Measurements from ENCODE around the gene PLSCR5.

The PLSCR5 gene, protein sequence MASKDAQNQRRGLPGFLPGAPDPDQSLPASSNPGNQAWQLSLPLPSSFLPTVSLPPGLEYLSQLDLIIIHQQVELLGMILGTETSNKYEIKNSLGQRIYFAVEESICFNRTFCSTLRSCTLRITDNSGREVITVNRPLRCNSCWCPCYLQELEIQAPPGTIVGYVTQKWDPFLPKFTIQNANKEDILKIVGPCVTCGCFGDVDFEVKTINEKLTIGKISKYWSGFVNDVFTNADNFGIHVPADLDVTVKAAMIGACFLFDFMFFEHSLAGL

DNA sequence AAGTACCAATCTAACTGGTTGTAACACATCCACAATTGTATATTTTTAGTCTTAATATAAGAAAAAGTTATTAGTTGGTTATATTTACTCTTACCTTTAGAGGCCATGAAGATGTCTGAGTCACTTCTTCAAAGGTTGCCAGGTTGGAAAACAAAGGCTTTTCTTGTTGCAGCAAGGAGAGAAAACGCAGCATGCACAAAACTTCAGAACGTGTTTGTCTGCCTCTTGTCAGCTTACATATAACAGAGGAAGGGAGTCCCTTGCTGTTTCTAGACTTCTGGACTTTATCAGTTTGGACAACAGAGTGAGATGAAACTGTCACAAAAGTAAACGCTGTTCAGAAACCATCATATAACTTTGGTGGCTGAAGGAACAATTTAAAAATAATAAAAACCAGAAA is at the start of gene PLSCR5:
Gene PLSCR5 (minus strand): TSS at position 241 of the 400 bp plus-strand sequence. CDS start 134 bp downstream, at position 107.
- no peak for DNase-seq (ENCODE audit: low spot score)

DNA sequence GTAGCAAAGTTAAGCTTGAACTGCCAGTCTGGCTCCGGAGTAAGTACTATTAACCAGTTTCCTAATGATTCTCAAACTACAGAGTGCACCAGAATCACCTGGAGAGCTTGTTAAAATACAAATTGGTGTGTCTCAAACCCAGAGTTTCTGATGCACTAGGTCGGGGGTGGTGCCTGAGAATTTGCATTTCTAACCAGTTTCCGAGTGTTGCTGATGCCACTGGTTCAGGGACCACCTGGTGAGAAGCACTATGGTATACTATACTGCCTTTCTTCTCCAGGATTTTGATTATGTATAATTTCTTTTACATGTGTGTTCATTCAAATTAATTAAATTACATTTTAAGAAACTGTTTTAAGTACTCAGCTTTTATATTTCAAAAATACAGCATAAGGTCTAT is 48.8 kb upstream of the PLSCR5 start:
- no peak for DNase-seq (ENCODE audit: low spot score)

DNA sequence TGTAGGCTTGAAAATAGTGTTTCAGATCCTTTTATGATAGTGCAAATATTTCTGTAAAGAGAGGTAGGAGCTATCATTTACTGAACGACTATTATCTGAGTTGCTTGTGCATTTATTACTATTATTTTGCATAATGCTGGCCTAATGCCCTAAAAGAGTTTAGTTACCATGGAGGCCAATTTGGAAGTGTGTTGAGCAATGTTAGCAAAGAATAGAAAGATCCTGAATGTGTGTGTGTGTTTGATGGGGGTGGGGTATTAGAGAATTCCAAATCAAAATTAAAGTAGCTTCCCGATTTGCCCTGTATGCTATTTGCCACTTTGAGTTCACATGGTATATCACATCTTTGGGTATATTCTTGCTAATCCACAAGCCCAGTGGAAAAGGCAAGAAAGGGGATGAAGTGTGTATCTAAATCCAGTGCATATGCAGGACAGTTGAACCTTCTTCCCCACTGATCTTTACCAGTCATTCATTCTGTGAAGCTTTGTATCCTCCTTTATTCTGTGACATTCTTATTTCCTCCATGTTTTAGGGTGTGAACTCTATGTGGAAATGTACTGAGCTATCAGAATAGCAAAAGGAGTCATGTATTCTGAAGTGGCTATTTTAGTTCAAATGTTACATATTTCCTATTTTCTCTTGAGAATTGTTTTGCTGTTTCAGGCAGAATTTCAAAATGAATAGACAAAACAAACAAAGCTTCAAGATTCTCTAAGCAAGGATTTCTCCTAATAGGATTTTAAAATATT is 45.7 kb upstream of the PLSCR5 start:
- no peak for DNase-seq (ENCODE audit: low spot score)

DNA sequence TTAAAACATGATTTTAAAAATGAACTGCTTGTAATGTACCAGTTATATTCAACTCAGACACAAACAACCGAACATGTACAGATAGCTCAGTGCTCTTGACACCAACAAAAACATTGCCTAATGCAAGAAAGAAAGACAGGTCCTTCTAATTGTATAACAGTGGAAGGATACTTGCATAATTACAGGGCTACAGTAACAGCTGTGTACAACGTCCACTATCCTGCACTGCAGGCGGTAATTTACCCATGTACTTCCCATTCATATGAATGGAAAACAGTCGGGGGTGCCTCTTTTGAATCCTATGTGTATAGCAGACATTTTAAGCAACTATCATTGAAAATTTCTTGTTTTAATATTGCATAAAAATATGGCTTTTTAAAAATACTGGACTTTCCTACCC is 41.1 kb upstream of the PLSCR5 start:
- no peak for DNase-seq (ENCODE audit: low spot score)

DNA sequence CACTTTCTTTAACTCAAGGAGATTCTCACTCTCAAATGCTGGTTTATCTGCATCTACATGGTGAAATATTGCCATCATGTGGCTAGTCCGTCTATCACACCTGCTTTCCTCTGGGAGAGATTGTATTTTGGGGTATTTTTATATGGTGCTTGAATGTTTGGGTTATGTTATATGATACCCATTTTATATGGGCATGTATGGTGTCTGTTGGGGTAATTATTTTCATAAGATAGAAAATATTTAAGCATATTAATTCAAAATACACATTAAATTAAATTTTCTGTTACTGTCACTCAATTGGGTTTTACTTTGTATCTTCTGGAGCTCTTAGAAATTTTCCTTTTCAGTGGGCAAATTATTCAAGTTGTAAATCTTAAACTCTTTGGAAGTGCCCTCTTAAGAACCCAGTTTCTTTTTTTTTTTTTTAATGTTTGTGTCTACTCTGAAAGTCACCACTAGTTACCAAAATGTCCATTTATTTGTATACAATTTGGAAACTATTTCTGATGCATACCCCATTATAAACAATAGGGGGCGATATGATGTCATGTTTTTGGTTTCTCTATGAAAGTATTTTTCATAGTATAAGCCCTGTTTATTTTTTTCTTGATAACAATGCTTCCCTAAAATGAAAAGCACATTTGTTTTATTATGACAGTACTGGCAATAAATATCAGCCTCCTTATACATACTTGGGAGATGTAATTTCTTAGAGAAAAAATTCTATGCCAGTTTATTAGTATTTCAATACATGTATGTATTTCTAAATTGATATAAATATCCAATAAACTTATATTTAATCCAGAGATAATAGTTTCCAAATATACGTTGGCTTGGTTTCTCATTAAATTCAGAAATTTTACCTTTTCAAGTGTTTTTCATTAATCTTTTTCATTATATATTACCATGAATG is 36.1 kb upstream of the PLSCR5 start:
- DNase-seq (ENCODE audit: low spot score): peak; percentile 27

DNA sequence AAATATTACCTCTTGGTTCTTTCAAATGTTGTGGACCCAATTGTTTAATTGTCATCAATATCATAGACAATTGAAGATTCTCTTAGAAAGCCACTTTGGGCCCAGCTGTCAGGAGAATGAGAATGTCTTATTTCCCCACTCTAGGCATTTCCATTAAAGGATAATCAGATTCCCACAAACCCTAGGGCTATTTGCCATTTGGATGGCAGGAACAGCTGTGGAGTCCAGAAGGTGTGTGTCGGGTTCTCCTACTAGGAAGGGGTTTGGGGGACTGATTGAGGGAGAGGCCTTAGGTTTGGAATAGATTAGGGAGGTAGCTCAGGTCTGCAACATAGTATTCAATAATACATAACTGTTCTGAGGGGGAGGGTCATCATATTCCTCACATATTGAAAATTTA is 35.2 kb upstream of the PLSCR5 start:
- no peak for DNase-seq (ENCODE audit: low spot score)

DNA sequence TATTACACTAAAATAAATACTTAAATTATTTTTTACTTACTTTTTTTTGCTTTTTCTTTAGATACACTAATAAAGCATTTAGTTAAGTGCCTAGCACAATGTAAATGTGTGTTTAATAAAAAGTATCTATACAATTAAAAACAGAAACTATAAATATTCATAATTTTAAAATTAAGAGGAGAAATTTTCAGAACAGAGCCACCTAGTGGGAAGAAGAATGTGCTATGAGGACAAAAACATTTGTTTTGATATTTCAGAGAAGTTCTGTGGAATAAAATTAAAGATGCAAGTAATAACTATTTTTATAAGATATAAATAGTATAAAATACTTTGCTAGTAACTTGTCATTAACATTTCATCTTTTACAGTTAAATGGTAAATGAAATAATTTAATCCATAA is 33.6 kb upstream of the PLSCR5 start:
- DNase-seq (ENCODE audit: low spot score): no peak

DNA sequence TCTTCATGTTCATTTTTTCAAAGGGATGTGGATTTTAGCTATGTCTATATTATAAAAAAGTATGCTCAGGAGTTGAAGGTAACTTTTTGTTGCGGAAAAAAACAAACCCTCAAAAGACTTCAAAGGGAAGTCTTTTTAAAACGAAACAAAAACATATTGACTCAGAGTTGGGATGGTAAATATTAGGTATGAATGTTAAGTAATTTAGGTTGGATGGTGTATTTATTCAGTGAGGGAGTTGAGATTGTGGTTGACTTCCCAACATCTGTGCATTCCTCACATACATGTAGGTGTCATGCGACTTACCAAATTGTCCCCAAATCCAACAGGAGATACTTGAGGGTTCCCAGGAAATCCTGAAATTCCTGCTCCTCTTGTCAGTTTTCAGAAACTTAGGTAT is 32.7 kb upstream of the PLSCR5 start:
- DNase-seq (ENCODE audit: low spot score): no peak

DNA sequence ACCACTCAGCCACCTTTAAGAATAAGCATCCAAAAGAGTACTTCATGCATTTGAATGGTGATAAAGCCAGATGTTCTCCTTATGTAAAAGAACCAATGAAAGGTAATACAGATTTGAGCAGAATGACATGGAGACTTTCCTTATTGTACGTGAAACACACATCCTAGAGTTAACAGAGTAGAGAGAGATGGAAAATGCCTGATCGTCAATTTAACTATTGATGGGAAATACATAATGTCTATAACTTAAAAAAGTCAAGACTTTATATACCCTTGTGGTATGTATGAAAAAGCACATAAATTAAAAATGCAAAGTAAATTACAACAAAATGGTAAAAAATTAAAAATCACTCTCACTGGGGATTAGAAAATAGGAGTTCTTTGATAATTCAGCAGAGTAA is 31.7 kb upstream of the PLSCR5 start:
- DNase-seq (ENCODE audit: low spot score): no peak

DNA sequence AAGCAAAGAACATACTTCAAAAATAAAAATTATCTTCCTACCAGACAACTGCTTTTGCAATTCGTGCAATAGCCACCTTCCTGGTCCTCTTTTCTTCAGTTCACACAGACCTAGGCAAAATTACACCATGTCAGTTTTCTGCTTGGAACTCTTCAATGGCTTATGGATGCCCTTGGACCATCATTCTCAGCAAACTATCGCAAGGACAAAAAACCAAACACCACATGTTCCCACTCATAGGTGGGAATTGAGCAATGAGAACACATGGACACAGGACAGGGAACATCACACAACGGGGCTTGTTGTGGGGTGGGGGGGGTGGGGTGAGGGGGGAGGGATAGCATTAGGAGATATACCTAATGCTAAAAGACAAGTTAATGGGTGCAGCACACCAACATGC is 29.2 kb upstream of the PLSCR5 start:
- DNase-seq (ENCODE audit: low spot score): no peak

DNA sequence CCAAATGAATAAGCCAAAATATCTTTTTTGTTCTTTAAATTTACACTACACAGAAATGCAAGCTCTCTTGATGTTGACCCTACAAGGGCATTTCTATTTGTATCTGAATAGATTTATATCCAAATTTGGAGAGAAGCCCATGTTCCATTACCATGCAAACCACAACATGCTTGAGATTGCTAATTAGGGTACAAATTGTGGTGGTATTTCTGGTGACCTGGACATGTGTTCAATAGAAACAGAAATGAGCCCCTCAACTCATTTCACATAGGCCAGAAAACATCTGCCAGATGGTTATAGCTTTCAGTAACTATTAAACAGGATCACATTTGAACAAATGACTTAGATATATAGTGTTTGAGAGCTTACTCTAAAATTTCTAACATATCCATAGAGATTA is 23.5 kb upstream of the PLSCR5 start:
- DNase-seq (ENCODE audit: low spot score): no peak

DNA sequence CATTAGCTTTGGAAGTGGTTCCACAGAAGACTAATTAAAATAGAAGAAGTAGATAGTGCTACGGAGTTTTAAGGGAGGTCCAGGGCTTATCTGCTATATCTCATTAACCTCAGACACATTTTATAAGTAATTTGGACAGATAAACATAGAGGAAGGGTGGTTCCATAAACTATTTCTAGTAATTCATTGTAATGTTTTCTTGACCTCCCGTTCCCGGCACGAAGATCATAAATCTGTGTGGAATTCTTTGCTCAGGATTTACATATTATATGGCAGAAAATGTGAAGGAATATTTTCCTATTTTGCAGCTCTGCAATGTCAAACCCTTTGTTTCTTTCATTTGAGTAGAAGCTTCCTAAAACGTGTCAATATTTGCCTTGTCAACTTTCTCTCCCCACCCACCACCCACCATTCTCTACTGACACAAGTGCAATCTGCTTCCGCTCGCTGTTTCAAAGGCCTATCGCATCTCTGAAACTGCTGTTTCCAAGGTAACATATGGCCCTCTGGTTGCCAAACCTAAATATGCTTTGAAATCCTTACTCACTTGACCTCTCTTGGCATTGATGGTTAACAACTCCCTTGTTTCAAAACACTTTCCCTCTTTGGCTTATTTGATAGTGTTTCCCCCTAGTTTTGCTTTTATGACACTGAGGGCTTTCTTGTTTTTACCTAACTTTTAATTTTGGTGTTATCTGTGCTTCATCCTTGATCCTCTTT is 21.4 kb upstream of the PLSCR5 start:
- no peak for DNase-seq (ENCODE audit: low spot score)

DNA sequence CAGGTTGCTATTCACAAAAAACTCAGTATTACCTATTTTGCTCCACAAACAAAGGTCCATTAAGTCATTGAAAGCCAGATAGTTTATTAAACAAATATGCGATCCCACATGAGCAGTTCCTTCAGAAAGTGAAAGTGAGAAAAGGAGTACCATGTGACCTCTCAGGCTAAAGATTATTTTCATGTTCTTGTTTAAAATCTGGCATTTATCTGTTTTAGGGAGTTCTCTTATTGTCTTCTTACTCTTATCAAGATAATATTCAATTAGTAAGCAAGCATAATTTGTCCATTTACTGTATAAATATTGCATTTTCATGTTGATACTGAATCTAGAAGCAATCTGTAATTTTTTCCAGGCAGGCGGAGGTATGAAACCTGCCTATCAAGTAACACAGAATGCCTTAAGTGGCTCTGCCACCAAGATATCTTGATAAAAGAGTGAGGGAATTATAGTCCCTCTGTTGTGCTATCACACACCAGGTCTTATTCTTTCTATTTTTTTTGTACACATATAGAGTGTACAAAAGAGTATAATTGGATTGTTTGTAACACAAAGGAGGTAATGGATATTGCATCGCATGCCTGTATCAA is 20.1 kb upstream of the PLSCR5 start:
- DNase-seq (ENCODE audit: low spot score): no peak

DNA sequence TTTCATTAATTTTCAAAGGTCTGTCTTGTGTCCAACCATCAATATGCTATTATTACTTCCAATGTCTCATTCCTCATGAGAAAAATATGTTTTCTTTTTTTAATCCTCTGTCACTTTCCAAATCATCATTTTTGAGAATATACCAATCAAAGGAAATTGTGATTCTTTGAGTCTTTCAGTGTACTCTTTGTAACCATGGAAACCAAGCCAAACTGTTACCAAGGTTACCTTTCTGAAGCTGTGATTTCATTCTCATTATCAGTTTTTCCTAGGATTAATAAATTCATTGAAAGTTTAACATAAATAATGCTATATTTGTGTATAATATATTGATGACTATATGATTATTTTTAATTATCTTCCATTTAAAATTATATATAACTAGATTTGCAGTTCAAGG is 16.6 kb upstream of the PLSCR5 start:
- DNase-seq (ENCODE audit: low spot score): no peak

DNA sequence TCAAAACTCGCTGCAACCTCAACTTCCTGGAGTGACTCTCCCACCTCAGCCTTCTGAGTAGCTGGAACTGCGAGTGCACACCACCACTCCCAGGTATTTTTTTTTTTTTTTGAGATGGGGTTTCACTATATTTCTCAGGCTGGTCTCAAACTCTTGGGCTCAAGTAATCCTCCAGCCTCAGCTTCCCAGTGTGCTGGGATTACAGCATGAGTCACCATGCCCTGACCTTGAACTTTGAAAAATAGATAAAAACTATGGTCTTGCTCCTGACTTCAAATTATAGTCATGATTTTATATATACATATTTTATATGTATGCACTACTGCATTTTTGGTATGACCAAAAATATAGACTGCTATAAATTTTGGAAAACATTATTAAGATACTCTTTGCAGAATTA is 6.9 kb upstream of the PLSCR5 start:
- no peak for DNase-seq (ENCODE audit: low spot score)

DNA sequence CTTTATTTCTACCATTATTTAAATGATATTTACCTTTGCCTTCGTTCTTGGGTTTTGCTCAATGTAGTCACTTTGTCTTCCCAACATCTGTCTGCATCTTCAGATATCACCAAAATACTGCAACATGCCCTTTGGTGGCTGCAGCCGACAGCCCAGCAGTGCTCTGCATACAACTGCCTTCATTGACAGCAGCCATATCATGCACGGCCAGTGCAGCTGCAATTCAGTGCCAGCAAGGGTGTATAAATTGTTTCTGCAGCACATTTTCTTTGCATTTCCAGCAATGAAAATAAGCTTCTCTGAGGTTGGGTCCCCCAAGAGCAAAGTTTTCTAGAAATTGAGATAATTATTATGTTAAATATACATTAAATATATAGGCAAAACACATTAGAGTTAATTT is 6.0 kb upstream of the PLSCR5 start:
- DNase-seq (ENCODE audit: low spot score): no peak

DNA sequence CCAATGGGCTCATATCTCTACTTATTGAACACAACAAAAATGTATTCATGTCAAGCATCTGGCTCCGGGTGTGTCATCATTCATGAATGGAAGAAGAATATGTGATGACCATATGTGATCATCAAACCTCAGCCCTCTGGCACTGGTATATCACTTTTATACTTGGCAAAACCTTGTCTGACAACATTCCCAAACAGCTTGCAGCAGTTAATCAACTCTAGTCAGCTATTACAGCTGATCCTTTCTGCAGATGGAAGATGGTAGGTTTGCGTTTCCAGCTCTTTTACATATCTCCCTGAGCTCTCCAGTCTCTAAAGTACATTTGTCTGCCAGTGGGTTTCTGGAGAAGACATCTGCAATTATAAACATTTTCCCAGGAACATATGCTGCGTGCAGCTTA is 6.6 kb downstream of the PLSCR5 start:
- DNase-seq (ENCODE audit: low spot score): no peak

DNA sequence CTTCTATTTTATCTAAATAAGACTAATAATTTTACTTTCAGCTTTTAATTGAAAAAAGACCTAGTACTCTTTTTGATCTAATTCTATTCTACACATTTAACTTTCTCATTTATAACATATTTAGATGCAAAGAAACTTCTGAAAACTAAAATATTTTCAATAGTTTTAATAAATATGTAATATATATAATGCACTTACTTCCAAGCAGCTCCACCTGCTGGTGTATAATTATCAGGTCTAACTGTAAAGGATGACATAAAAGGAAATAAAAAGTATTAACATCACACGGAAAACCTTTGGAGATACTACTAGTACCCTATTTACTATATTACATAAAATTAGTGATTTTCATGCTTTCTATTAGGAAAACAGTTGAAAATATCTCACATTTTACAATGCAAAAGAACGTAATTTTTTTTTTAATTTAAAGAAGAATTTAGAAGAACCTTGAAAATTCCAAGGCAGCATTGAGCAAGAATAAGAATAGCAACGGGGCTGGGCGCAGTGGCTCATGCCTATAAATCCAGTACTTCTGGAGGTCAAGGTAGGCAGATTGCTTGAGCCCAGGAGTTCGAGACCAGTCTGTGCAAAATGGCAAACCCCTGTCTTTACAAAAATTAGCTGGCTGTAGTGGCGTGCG is 10.2 kb downstream of the PLSCR5 start:
- DNase-seq (ENCODE audit: low spot score): peak; percentile 18

DNA sequence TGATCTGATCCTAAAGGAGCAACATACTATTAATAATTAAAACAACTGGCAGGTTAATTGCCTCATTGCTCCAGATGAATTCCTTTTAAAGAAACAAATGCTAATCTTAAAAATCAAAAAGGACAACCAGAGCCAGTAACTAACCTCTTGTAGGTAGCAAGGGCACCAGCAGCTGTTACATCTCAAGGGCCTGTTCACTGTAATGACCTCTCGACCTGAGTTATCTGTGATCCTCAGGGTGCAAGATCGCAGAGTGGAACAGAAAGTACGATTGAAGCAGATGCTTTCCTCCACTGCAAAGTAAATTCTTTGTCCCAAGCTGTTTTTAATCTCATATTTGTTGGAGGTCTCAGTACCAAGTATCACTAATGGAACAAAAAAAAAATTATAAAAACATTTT is 11.4 kb downstream of the PLSCR5 start:
- no peak for DNase-seq (ENCODE audit: low spot score)

DNA sequence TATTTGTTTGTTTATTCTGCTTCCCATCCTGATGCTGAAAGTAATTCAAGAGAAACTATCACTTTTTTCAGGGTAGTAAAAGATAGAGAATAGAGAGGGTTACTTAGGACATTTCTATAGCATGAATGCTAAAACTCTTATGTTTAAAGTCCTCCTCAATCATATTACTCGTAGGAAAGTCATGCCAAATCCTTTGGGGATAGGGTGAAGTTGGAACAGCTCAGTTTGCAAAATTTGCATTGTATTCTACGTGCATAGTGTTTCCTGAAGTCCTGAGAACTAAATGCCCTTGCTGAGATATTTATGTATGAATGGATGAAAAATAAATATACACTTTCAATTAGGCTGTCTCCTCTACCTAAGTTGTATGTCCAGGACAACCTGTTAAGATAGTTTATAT is 14.6 kb downstream of the PLSCR5 start:
- no peak for DNase-seq (ENCODE audit: low spot score)

DNA sequence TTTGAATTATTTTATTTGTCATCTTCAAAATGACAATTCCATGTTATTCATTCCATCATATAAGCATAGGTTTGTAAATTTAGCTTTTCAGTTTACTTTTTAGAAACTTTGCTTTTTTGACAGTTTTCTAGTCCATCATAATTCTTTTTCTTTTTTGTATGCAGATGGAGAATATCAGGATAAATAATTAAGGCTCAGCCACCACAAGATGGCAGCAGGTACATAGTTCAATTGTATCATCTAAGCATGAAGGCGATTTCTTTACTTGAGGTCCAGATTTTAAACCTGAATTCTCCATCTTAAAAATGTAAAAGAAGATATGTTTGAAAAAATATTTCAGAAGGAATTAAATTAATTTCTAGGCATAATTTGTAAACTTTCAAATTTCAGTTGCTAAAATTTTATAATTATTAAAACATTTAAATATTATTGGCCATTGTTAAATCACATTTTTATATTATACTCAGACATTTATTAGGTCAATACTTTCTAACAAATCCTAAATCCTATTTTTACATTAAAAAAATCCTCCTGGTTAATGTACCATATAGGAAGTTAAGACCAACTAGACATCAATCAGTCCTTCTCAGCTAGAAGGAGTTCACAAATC is 15.1 kb downstream of the PLSCR5 start:
- DNase-seq (ENCODE audit: low spot score): peak; percentile 4

All from hematopoietic multipotent progenitor cell treated with erythropoietin and hydrocortisone succinate and interleukin-3 and kit ligand, for 15 days (in vitro differentiated cells).